ENCODE results near the gene CYP2W1. TPM values are rescaled to one million over a fixed set of nuclear protein-coding genes. Genes with fewer than 3 reads are reported as not detected.

Gene CYP2W1
- polyA plus RNA-seq, 2 of the 4 experiments (the other 2 are of a cell fraction) = not detected

DNA sequence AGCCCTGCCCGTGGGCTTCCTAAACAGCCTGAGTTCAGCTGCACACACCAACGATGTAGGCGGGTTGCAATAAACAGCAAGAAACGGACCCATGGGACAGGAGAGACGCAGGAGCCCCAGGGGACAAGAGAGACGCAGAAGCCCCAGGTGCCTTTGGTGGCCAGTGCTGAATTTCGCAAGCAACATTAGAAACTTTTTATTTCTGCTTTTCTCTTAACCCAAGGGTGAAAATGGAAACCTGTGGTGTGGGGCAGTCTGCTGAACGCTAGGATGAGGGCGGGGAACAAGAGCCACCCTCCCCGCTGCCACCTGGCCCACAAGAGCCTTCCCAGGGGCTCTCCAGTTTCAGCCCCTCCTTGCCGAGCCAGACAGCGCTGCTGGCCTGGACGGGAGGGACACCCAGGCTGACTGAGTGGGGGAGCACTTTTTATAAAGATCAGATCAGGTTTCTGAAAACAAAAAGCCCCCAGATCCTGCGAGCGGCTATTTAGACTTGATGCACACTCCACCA, 41.4 kb downstream of the CYP2W1 start:
- no peak overlapping the region for H3K27ac ChIP-seq
- WGBS (ENCODE audit: missing lambda C conversion rate) = 91% methylated on average over 15 of the region's 15 CpGs
- no peak for DNase-seq (ENCODE audit: low read depth in 1 of 2, low spot score in 1 of 2)
- no peak overlapping the region for H3K4me3 ChIP-seq
- ATAC-seq = no peak
- POLR2A ChIA-PET = no interaction called here
- no peaks in the 10 kb centered on the region for H3K9me3 ChIP-seq
- H3K4me2 ChIP-seq = no peak overlapping the region
- peaks cover 9% of the 10 kb centered on the region for H3K4me1 ChIP-seq
- no peak for TF ChIP-seq NPAS2 (CRISPR knock-in tag; IDR thresholded peaks at IDR 0.05; ENCODE audit: borderline replicate concordance)
- TF ChIP-seq, protein P1, sequence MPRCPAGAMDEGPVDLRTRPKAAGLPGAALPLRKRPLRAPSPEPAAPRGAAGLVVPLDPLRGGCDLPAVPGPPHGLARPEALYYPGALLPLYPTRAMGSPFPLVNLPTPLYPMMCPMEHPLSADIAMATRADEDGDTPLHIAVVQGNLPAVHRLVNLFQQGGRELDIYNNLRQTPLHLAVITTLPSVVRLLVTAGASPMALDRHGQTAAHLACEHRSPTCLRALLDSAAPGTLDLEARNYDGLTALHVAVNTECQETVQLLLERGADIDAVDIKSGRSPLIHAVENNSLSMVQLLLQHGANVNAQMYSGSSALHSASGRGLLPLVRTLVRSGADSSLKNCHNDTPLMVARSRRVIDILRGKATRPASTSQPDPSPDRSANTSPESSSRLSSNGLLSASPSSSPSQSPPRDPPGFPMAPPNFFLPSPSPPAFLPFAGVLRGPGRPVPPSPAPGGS (IDR thresholded peaks at IDR 0.05) = no peak
- TF ChIP-seq JUNB (IDR thresholded peaks at IDR 0.05) = no peak
- TF ChIP-seq CBX8 (IDR thresholded peaks at IDR 0.05) = no peak
- TF ChIP-seq POLR2AphosphoS2 (conservative IDR thresholded peaks at IDR 0.05; ENCODE audit: low read length) = no peak
- TF ChIP-seq GATA3 (IDR thresholded peaks at IDR 0.05; ENCODE audit: borderline replicate concordance) = no peak
- TF ChIP-seq RARB (CRISPR knock-in tag; IDR thresholded peaks at IDR 0.05) = no peak
- no peak for TF ChIP-seq HOXB13 (CRISPR knock-in tag; IDR thresholded peaks at IDR 0.05; ENCODE audit: low read depth)
- no peak for TF ChIP-seq FOXS1 (CRISPR knock-in tag; IDR thresholded peaks at IDR 0.05)
- no peak for TF ChIP-seq MAZ (IDR thresholded peaks at IDR 0.05; ENCODE audit: borderline replicate concordance, low read depth, low read length)
- TF ChIP-seq HOXB5 (CRISPR knock-in tag; IDR thresholded peaks at IDR 0.05) = no peak
- no peak for TF ChIP-seq MYC (IDR thresholded peaks at IDR 0.05; ENCODE audit: borderline replicate concordance, low read length)
- TF ChIP-seq CBX2 (IDR thresholded peaks at IDR 0.05; ENCODE audit: borderline replicate concordance, low read depth) = no peak
- CTCF ChIA-PET = interaction anchor here (1.1 to 14.9 kb wide), 2 partner anchors 31 to 151 kb away, joined by 3 to 138 read pairs; no protein-coding TSS in a partner anchor
- FAIRE-seq = no peak

GRCh38 chr7:1024876-1025742, 42.1 kb downstream of the CYP2W1 start:
- H3K27ac ChIP-seq = no peak overlapping the region
- no peak overlapping the region for H3K4me3 ChIP-seq
- DNase-seq (ENCODE audit: low read depth in 1 of 2, low spot score in 1 of 2) (no peak), ATAC-seq (no peak), FAIRE-seq (no peak)
- no peak for TF ChIP-seq ESRRA (IDR thresholded peaks at IDR 0.05; ENCODE audit: borderline replicate concordance, low read length)
- TF ChIP-seq POLR2A (IDR thresholded peaks at IDR 0.05; ENCODE audit: low read length) = no peak
- TF ChIP-seq ATOH8 (CRISPR knock-in tag; IDR thresholded peaks at IDR 0.05; ENCODE audit: low read depth) = no peak
- TF ChIP-seq FOSB (CRISPR knock-in tag; IDR thresholded peaks at IDR 0.05) = no peak
- no peak for TF ChIP-seq CHD4 (IDR thresholded peaks at IDR 0.05; ENCODE audit: borderline replicate concordance)
- TF ChIP-seq, protein P2, sequence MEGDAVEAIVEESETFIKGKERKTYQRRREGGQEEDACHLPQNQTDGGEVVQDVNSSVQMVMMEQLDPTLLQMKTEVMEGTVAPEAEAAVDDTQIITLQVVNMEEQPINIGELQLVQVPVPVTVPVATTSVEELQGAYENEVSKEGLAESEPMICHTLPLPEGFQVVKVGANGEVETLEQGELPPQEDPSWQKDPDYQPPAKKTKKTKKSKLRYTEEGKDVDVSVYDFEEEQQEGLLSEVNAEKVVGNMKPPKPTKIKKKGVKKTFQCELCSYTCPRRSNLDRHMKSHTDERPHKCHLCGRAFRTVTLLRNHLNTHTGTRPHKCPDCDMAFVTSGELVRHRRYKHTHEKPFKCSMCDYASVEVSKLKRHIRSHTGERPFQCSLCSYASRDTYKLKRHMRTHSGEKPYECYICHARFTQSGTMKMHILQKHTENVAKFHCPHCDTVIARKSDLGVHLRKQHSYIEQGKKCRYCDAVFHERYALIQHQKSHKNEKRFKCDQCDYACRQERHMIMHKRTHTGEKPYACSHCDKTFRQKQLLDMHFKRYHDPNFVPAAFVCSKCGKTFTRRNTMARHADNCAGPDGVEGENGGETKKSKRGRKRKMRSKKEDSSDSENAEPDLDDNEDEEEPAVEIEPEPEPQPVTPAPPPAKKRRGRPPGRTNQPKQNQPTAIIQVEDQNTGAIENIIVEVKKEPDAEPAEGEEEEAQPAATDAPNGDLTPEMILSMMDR (IDR thresholded peaks at IDR 0.05) = no peak
- TF ChIP-seq PHF8 (IDR thresholded peaks at IDR 0.05; ENCODE audit: borderline replicate concordance, low read depth) = no peak
- TF ChIP-seq NPAS2 (CRISPR knock-in tag; IDR thresholded peaks at IDR 0.05; ENCODE audit: borderline replicate concordance) = no peak
- TF ChIP-seq HOXB5 (CRISPR knock-in tag; IDR thresholded peaks at IDR 0.05) = no peak
- TF ChIP-seq FOXS1 (CRISPR knock-in tag; IDR thresholded peaks at IDR 0.05) = no peak
- no peak for TF ChIP-seq SMC3 (IDR thresholded peaks at IDR 0.05)
- TF ChIP-seq HOXA7 (CRISPR knock-in tag; IDR thresholded peaks at IDR 0.05) = no peak
- TF ChIP-seq, protein P1 (IDR thresholded peaks at IDR 0.05) = no peak
- TF ChIP-seq MAFK (IDR thresholded peaks at IDR 0.05; ENCODE audit: partially characterized antibody) = no peak
- no peak for TF ChIP-seq MYC (IDR thresholded peaks at IDR 0.05; ENCODE audit: borderline replicate concordance, low read length)
- no peak for TF ChIP-seq CHD2 (IDR thresholded peaks at IDR 0.05; ENCODE audit: low read length, partially characterized antibody)
- TF ChIP-seq TFCP2L1 (CRISPR knock-in tag; IDR thresholded peaks at IDR 0.05) = no peak
- no peak for TF ChIP-seq HDAC2 (IDR thresholded peaks at IDR 0.05)
- ChIA-PET POLR2A (no interaction called here), CTCF (interaction anchor here (1.0 to 14.9 kb wide), 5 partner anchors 19 to 151 kb away, joined by 3 to 138 read pairs (median 6); partner anchors contain the start of gene GPR146)
- no peaks in the 10 kb centered on the region for H3K9me3 ChIP-seq
- no peak overlapping the region for H3K4me2 ChIP-seq
- WGBS (ENCODE audit: missing lambda C conversion rate) = 90% methylated on average over 20 of the region's 25 CpGs
- peaks cover 14% of the 10 kb centered on the region for H3K4me1 ChIP-seq
